ENCODE measurements around the gene WDR82.

DNA sequence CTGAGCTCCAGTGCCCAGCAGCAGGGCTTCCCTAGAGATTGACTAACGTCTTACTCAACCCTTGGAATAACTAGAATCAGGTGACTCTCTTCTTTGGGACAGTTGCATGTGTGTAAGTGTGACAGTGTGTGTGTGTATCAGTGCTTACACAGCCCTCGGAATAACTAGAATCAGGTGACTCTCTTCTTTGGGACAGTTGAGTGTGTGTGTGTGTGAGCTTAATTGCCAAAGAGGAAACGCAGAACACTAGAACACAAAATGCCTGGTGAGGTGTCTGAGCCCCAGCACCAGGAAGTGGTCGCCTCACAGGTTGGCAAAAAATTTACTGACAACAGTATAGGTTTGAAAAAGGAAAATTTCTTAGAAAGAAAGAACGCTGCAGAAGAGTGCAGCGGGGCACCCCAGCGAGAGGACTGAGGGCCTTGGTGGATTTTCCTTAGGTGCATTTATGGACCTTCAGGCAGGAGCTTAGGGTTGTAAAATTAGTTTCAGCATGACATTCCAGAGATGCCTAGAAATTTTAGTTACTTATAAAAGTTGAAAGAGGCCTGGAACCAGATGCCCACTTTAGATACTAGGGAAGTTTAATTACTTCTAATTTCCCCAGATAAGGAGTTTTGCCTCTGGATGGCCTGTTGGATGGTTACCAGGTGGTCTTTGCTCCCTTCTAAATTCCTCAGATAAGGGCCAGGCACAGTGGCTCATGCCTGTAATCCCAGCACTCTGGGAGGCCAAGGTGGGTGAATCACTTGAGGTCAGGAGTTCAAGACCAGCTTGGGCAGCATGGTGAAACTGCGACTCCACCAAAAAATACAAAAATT lies 3.7 kb upstream of the WDR82 start:
- no peak for TF ChIP-seq POLR2A (IDR thresholded peaks at IDR 0.05; ENCODE audit: low read depth, low read length)
- no peak for TF ChIP-seq TAF1 (IDR thresholded peaks at IDR 0.05; ENCODE audit: borderline replicate concordance, low read depth, low read length)
- TF ChIP-seq POLR2AphosphoS5 (IDR thresholded peaks at IDR 0.05; ENCODE audit: low read depth, low read length) = no peak

Measured in GM12892 (cell line).